DMS114 treated with DMSO at 0.1 percent for 48 hours (cell line): ENCODE results near the gene PDCD5.
A peak's percentile ranks its signal among the peaks of the same experiment; 100 is the strongest.
"Not testable (repeated sequence)": the region's sequence is repeated elsewhere in the genome, so short reads cannot be mapped to it uniquely, and the experiment has no call there.

ENCODE experiments used
- DNase-seq: peaks from one replicate; lab custom pipeline; 2025; ENCODE audit not compliant: unreplicated experiment; lab: John Stamatoyannopoulos, UW

Gene PDCD5

DNA sequence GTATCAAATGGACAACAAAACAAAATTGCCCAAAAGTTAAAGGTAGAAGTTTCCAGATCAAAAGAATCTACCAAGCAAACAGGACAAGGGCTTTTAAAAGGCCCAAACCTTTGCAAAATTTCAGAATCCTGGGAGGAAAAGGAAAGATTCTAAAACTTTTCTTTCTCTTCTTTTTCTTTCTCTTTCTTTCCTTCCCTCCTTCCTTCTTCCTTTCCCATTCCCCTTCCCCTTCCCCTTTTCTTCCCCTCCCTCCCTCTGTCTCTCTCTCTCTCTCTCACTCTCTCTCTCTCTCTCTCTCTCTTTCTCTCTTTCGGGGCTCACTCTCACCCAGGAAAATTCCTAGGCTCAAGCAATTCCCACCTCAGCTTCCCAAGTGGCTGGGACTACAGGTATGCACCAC lies 4.2 kb upstream of the PDCD5 start:
- no peak for DNase-seq

- DNase-seq: no peak
Observed at GRCh38 chr19:32580353-32580900, 563 bp upstream of the PDCD5 start.

DNA sequence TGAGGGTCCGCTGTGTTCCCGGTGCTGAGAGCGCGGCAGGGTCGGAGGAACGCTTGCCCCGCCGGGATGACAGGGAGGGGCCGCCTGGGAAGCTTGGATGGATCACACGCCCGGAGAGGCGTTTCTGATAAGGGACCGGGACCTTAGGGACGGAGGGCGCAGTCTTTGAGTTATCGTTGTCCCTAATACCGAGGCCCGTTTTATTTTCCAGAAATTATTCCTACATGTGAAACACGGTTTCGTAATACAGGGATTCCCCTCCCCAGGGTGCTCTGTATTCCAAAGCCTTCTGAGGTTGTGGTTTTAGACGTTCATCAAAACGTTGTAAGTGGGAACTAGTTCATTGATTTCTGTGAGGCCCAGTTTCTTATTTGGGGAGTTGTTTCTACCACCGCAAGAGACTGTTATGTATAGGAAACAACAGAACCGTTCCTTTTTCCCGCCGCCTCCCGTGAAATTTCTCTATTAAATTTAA lies 752 bp downstream of the PDCD5 start:
- no peak for DNase-seq

GRCh38 chr19:32587747-32588504 lies 6.9 kb downstream of the PDCD5 start:
- not testable (repeated sequence) for DNase-seq

DNA sequence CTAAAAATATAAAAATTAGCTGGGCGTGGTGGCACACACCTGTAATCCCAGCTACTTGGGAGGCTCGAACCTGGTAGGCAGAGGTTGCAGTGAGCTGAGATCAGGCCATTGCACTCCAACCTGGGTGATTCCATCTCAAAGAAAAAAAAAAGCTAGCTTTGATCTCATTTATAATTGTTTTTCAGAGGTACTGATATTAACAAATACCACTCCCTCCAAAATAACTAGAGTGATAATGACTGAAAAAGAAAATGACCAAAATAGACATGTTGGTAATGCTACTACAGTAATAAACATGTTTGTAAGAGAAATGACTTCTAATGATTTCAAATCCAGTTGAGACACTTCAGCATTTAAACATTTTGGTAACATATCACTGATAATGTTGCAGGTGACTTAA lies 13.0 kb downstream of the PDCD5 start:
- no peak for DNase-seq

DNA sequence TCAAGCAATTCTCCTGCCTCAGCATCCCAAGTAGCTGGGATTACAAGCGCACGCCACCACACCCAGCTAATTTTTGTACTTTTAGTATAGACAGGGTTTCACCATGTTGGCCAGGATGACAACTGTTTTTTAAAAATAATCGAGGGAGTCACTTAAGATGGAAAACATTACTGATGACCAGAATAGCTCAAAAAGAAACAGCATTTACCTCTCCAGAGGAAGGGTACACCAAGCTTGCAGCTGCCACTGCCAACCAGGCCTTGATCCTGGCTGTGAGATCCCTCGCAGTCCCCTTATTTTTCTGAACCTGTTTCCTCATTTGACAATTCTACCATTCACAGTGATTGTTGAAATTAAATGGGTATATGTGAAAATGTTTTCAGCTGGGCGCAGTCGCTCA lies 14.5 kb downstream of the PDCD5 start:
- no peak for DNase-seq

DNA sequence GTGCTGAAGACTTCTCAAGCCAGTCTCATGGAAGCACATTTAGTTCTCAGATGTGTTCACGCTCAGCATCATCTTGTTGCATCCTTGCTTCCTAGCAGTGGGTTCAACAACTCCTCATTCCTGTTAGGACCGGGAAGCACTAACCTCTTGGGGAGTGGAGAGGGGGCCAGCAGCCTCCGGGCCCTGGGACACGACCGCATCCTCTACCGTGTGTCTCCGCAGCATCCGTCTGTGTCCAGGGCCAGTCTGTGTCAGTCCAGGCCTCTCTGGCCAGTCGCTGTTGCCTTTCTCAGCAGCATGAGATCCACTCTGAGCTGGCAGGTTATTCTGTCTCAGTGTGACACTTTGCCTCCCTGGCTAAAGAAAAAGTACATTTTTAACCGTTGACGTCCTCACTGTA lies 17.0 kb downstream of the PDCD5 start:
- DNase-seq: no peak

GRCh38 chr19:32599258-32599657 lies 18.3 kb downstream of the PDCD5 start:
- no peak for DNase-seq

- peak; percentile 56 for DNase-seq
Observed at GRCh38 chr19:32599736-32600157, 18.8 kb downstream of the PDCD5 start.

- DNase-seq: no peak
Observed at GRCh38 chr19:32603961-32604360, 23.0 kb downstream of the PDCD5 start.

DNA sequence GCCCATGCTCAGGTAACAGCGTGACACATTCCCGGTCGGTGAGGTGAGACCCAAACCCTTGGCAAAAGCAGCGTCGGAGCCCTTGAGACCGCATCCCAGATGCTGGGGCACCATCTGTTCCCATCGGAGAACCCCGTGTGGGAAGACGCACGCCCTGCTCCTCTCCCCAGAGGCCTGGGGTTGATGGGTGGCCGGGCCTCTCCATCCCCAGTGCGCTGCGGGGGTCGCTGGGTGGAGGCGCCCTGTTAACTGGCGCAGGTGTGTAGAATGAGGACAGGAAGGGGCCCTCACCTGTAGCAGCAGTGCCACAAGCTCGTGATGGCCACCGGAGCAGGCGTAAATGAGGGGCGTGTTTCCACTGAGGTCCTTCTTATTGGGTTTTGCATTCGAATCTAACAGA lies 24.6 kb downstream of the PDCD5 start:
- DNase-seq: no peak

DNA sequence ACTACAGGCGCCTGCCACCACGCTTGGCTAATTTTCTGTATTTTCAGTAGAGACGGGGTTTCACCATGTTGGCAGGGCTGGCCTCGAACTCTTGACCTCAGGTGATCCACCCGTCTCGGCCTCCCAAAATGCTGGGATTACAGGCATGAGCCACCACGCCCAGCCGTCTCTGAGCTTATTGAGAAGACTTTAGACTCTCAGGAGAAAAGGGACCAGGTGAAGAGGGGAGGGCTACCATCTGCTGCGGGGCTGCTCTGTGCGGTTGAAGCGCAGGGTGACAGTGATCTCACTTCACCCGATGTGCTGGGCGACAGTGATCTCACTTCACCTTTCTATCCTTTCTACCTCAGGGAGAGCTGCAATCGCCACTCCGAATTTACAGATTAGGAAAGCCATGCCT lies 25.3 kb downstream of the PDCD5 start:
- no peak for DNase-seq

- no peak for DNase-seq
Observed at GRCh38 chr19:32607479-32607878, 26.5 kb downstream of the PDCD5 start.

DNA sequence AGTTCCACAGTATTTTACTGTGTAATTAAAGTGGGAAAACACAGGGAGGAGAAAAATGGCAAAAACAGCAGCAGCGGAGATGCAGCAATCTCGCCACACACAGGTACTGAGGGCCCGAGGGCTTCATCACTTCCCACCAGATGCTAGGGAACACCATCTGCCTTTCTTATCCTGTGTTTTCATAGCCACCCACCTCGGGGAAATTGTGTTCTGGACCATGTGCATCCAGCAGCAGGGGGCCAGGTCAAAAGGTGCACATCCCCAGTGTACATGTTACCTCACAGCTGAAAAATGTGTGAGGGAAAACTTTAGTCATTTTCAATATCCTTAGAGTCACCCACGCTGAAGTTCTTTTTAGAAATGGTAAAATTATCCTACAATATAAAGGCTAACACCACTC lies 30.2 kb downstream of the PDCD5 start:
- DNase-seq: no peak

DNA sequence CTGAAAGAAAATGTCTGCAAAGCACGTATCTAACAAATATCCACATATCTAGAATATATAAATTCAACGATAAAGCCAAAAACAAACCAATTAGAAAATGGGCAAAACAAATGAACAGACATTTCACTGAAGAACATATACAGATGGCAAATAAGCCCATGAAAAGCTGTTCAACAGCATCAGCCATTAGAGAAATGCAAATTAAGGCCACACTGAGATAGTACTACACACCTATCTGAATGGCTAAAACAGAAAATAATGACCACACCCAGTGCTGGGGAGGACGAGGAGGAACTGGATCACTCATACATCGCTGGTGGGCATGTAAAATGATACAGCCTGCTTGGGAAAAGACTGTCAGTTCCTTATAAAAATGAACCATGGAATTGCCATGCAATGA lies 32.0 kb downstream of the PDCD5 start:
- DNase-seq: no peak

DNA sequence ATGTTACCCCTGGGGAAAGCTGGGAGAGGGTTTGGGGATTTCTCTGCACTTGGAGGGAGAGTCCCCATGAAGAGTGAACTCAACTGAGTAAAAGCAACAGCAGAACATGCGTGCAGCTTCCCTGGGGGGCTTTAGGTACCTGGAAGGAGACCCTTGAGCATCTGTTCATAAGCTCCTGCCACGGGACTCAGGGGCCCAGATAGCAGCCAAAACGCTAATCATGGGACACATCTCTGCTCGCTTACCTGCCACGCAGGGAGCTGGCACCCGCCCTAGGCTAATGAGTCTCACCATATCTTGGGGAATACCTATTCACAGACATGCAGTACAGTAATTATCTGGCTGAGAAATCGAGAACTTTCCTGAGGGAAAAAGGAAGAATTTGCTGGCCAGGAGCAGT lies 33.9 kb downstream of the PDCD5 start:
- DNase-seq: no peak

DNA sequence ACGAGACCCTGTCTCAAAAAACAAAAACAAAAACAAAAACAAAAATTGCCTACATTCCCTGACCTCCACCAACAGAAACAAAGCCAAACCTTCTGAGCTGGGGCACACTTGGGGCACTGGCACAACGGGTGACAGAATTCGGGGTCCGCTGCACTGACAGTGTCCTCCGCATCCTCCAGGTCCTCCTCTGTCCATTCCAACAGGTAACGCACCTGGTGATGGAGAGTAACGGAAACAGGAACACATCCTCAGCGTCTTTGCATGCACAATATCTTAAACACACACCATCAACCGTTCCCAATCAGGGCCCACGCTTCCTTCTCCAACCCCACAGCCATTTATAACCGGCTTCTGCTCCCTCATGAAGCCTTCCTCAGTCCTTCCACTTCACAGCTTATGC lies 34.6 kb downstream of the PDCD5 start:
- DNase-seq: no peak

- DNase-seq: no peak
Observed at GRCh38 chr19:32619051-32619685, 38.2 kb downstream of the PDCD5 start.

GRCh38 chr19:32622002-32622401 lies 41.0 kb downstream of the PDCD5 start:
- DNase-seq: no peak

- DNase-seq: no peak
Observed at GRCh38 chr19:32624410-32624809, 43.4 kb downstream of the PDCD5 start.

DNA sequence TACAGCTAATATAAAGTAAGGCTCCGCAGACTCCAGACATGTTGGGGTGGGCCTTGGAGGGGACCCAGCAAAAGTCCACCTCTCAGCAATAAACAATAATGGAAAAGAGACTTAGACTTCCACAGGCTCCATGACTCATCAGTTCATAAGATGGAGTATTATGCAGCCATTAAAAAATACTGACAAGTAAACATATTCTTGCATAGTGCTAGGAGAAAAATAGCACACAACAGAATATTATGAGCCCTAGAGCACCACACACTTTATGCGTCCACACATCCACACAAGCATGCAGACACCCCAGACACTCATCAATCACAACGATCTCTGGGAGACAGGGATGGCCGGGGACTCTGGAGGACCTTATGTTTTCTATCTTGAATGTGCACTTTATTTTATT lies 46.0 kb downstream of the PDCD5 start:
- DNase-seq: no peak

- no peak for DNase-seq
Observed at GRCh38 chr19:32627714-32628270, 46.8 kb downstream of the PDCD5 start.
